K562 (cell line): Measurements from ENCODE around the gene HLF. TPM values are rescaled to one million over a fixed set of nuclear protein-coding genes. Genes with fewer than 3 reads are reported as not detected.

Experiments used
- ATAC-seq: fragments of 200-7000 bp; cut with Tn5 transposase; 3 replicates; pipeline ENCODE4 v1.9.1; 2020; ENCODE audit warnings: moderate library complexity
- BruUV-seq: library from RNA; stranded (reverse); fragments of 400-500 nt; replicated peaks from 2 replicates; lab custom pipeline; 2021; lab: Mats Ljungman, UMichigan
- CTCF ChIA-PET: fragments of 300-600 bp; formaldehyde crosslinking; extraction: SDS; loops from one replicate; lab custom pipeline; 2021; ENCODE audit warnings: low intra/inter-chr PET ratio; lab: Yijun Ruan, JAX
- POLR2A ChIA-PET: fragments of 300-600, 350-650 bp; sonication (Branson Sonifier 250); formaldehyde crosslinking; extraction: SDS; loops from one replicate; lab custom pipeline; 2021; ENCODE audit warnings: antibody characterized with exemption, inconsistent platforms; lab: Yijun Ruan, JAX
- DNase-seq, 4 experiments: peaks; one replicate each; pipeline versions ENCODE4 v3.0.0 to v3.0.0-alpha.2; 2011 to 2018; ENCODE audit warnings: low spot score in 3 of 4, mixed read lengths in 3 of 4; ENCODE audit errors: extremely low read depth in 1 of 4
- FAIRE-seq: peaks from 2 replicates; lab custom pipeline; 2011; peaks lifted over from hg19 to GRCh38; lab: Jason Lieb, UNC
- H2AFZ ChIP-seq: 2 replicates; pipeline ENCODE4 v1.6.0; 2011; ENCODE audit warnings: low read depth, low read length, control low read depth, inconsistent platforms
- H3K27ac ChIP-seq: fragments of 200-600 bp; 3 replicates; pipeline ENCODE4 v1.8.0; 2011; ENCODE audit warnings: low read depth, mild to moderate bottlenecking, control low read depth, inconsistent platforms, low read length, moderate library complexity, mixed read lengths; ENCODE audit errors: extremely low read depth
- H3K27me3 ChIP-seq, 2 experiments: fragments of 300-600 bp in 1 of 2; 2 replicates in 1 of 2; 3 replicates in 1 of 2; pipeline versions ENCODE4 v1.6.0 to v1.8.0; 2011; ENCODE audit warnings: inconsistent platforms in 2 of 2, low read length in 2 of 2, mild to moderate bottlenecking in 1 of 2, mixed read lengths in 1 of 2, moderate library complexity in 1 of 2; ENCODE audit not compliant: control insufficient read depth in 2 of 2, insufficient read depth in 2 of 2
- H3K36me3 ChIP-seq: fragments of 300-600 bp; 3 replicates; pipeline ENCODE4 v1.8.0; 2011; ENCODE audit warnings: mild to moderate bottlenecking, low read length, inconsistent platforms; ENCODE audit not compliant: control insufficient read depth, insufficient read depth
- H3K4me1 ChIP-seq, 2 experiments: fragments of 200-600 bp in 1 of 2; replicated peaks in 1 of 2; 2 replicates in 1 of 2; 3 replicates in 1 of 2; pipeline versions ENCODE4 v1.5.1 to v1.8.0; 2011; ENCODE audit warnings: inconsistent platforms in 2 of 2, low read length in 2 of 2, mild to moderate bottlenecking in 1 of 2, mixed read lengths in 1 of 2, moderate library complexity in 1 of 2; ENCODE audit not compliant: control insufficient read depth in 2 of 2, insufficient read depth in 2 of 2
- H3K4me2 ChIP-seq: 2 replicates; pipeline ENCODE4 v1.6.1; 2011; ENCODE audit warnings: low read length, control low read depth, inconsistent platforms, mixed read lengths; ENCODE audit not compliant: insufficient read depth
- H3K4me3 ChIP-seq: fragments of 200-600 bp; sonication (generic), shearing (Covaris generic); 2 replicates; pipeline ENCODE4 v1.5.1; 2016; ENCODE audit warnings: control low read depth, inconsistent platforms
- H3K79me2 ChIP-seq: fragments of 200-600 bp; 3 replicates; pipeline ENCODE4 v1.8.0; 2011; ENCODE audit warnings: low read length, inconsistent platforms; ENCODE audit not compliant: control insufficient read depth, insufficient read depth
- H3K9ac ChIP-seq, 2 experiments: 2 replicates each; pipeline versions ENCODE4 v1.6.0 to v1.6.1; 2011; ENCODE audit warnings: low read depth in 2 of 2, low read length in 2 of 2, control low read depth in 1 of 2, inconsistent platforms in 1 of 2, mild to moderate bottlenecking in 1 of 2, mixed read lengths in 1 of 2; ENCODE audit not compliant: insufficient read depth in 1 of 2
- H3K9me1 ChIP-seq: one replicate; pipeline ENCODE4 v1.6.0; 2011; ENCODE audit warnings: inconsistent platforms, mild to moderate bottlenecking, low read length, moderate library complexity; ENCODE audit not compliant: control insufficient read depth, insufficient read depth
- H3K9me3 ChIP-seq: replicated peaks from 2 replicates; pipeline ENCODE4 v1.5.1; 2011; ENCODE audit warnings: low read depth, low read length, inconsistent platforms; ENCODE audit not compliant: control insufficient read depth, insufficient read depth
- H4K20me1 ChIP-seq: replicated peaks from 2 replicates; pipeline ENCODE4 v1.6.1; 2011; ENCODE audit warnings: low read length, inconsistent platforms, mixed read lengths; ENCODE audit not compliant: control insufficient read depth, insufficient read depth
- HNRNPUL1 ChIP-seq: fragments of 200-400 bp; formaldehyde crosslinking; IDR thresholded peaks from 2 replicates; pipeline ENCODE4 v1.6.1; 2017; ENCODE audit warnings: low read length
- RFX5 ChIP-seq: IDR thresholded peaks from 2 replicates; pipeline ENCODE4 v1.6.1; 2011; ENCODE audit warnings: low read depth, mild to moderate bottlenecking, improper control_type of control experiment, low read length
- ZNF668 ChIP-seq: fragments of 250-450 bp; sonication (Bioruptor Pico); IDR thresholded peaks from 2 replicates; pipeline ENCODE4 v1.8.0; 2022; ENCODE audit warnings: mild to moderate bottlenecking, inconsistent platforms
- WGBS: fragments of 100-300 bp; shearing (Covaris generic); methylation state at CpG from one replicate; pipeline ENCODE4 v1.1.6; 2016; ENCODE audit warnings: low coverage, mixed read lengths; ENCODE audit not compliant: insufficient coverage; ENCODE audit errors: missing lambda C conversion rate; 5-methylcytosine and 5-hydroxymethylcytosine counted together
- in situ Hi-C: fragments of 300-500 bp; cut with MboI; formaldehyde crosslinking; loops from 4 replicates; pipeline ENCODE4 v1.15.0; 2018; ENCODE audit warnings: inconsistent platforms, mixed read lengths
- intact Hi-C: fragments of 100-400 bp; cut with micrococcal nuclease; formaldehyde crosslinking; loops from 2 replicates; pipeline ENCODE4 v1.14.2; 2022
- polyA plus RNA-seq, 8 experiments: library from polyadenylated mRNA; depleted of rRNA in 4 of 8; stranded (reverse) in 5 of 8; unstranded in 3 of 8; fragments of >200 nt; fragmentation: Nextera tagmentation in 2 of 8; fragmentation: Illumina TruSeq in 1 of 8; extraction: Ambion mirVana in 2 of 8; extraction: Trizol in 1 of 8; gene quantifications; 2 replicates each; pipeline versions ENCODE4 v1.2.1 to v1.2.3, GENCODE V29; 2011 to 2014; ENCODE audit warnings: inconsistent platforms in 1 of 8, missing spikeins in 1 of 8
- total RNA-seq, 7 experiments: library from RNA; depleted of rRNA in 6 of 7; stranded (reverse); fragments of >200 nt in 6 of 7; fragmentation: Illumina TruSeq in 2 of 7; extraction: Trizol in 2 of 7; gene quantifications; 2 replicates each; pipeline versions ENCODE4 v1.2.1 to v1.2.3, GENCODE V29; 2011 to 2021; ENCODE audit warnings: low replicate concordance in 1 of 7
- TF ChIP-seq, protein P1 (sequence below), 2 experiments: fragments of 450-650 bp; formaldehyde crosslinking in 1 of 2; IDR thresholded peaks; 2 replicates each; pipeline versions ENCODE4 v1.4.0 to v1.6.1; 2014 to 2020; ENCODE audit warnings: mild to moderate bottlenecking in 2 of 2, borderline replicate concordance in 1 of 2, low read depth in 1 of 2

Gene HLF
- total and polyA plus RNA-seq, 9 of the 15 experiments (the other 6 are each of a cell fraction or from before 2014, with no cell fraction given) = 0.03 to 0.24 (median 0.09) TPM

DNA sequence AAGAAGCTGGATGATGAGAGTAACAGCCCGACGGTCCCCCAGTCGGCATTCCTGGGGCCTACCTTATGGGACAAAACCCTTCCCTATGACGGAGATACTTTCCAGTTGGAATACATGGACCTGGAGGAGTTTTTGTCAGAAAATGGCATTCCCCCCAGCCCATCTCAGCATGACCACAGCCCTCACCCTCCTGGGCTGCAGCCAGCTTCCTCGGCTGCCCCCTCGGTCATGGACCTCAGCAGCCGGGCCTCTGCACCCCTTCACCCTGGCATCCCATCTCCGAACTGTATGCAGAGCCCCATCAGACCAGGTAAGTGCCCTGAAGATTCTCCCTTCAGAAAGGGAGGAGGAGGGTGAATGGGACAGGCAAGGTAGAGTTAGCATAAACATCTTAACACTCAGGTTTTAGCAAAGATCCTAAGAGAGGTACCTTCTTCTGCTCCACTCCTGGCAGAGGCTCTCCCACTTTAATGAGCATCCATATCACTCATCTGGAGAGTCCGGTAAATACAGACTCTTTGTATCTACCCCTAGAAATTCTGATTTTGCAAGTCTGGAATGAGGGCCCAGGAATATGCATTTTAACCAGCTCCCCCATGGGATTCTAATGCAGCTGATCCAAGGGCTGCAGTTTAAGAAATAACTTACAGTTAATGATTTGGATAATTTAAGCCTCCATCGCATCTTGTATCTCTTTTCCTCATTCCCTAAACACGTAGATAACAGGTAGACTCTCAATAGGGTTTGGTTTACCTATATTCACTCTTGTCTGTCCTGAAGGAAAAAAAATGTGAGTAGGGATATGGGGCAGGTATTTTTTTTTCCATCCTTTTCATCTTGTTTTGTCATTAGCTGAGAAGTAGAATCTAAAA is 3.3 kb downstream of the HLF start:
- no TSS peak for BruUV-seq
- H3K4me3 ChIP-seq = no peak overlapping the region
- in situ Hi-C loops (no loop called here), intact Hi-C loops (no loop called here)
- 24% methylated on average over 10 of the region's 11 CpGs for WGBS
- no peaks in the 10 kb centered on the region for H3K79me2 ChIP-seq
- H3K9ac ChIP-seq = no peak overlapping the region
- no peaks in the 10 kb centered on the region for H3K36me3 ChIP-seq
- H3K4me2 ChIP-seq = no peak overlapping the region
- H3K9me1 ChIP-seq = no peaks in the 10 kb centered on the region
- FAIRE-seq (no peak), DNase-seq (no peak), ATAC-seq (no peak)
- H4K20me1 ChIP-seq = no peaks in the 10 kb centered on the region
- CTCF ChIA-PET = no interaction called here
- H3K4me1 ChIP-seq = peaks cover 0 to 24% of the 10 kb centered on the region in 2 experiments; a peak in 2 of 5 replicates
- no peak for TF ChIP-seq RFX5
- TF ChIP-seq ZNF668 (CRISPR knock-in tag) = no peak
- TF ChIP-seq, protein P1, sequence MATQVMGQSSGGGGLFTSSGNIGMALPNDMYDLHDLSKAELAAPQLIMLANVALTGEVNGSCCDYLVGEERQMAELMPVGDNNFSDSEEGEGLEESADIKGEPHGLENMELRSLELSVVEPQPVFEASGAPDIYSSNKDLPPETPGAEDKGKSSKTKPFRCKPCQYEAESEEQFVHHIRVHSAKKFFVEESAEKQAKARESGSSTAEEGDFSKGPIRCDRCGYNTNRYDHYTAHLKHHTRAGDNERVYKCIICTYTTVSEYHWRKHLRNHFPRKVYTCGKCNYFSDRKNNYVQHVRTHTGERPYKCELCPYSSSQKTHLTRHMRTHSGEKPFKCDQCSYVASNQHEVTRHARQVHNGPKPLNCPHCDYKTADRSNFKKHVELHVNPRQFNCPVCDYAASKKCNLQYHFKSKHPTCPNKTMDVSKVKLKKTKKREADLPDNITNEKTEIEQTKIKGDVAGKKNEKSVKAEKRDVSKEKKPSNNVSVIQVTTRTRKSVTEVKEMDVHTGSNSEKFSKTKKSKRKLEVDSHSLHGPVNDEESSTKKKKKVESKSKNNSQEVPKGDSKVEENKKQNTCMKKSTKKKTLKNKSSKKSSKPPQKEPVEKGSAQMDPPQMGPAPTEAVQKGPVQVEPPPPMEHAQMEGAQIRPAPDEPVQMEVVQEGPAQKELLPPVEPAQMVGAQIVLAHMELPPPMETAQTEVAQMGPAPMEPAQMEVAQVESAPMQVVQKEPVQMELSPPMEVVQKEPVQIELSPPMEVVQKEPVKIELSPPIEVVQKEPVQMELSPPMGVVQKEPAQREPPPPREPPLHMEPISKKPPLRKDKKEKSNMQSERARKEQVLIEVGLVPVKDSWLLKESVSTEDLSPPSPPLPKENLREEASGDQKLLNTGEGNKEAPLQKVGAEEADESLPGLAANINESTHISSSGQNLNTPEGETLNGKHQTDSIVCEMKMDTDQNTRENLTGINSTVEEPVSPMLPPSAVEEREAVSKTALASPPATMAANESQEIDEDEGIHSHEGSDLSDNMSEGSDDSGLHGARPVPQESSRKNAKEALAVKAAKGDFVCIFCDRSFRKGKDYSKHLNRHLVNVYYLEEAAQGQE (IDR thresholded peaks at IDR 0.05; ENCODE audit: borderline replicate concordance) = no peak
- TF ChIP-seq, protein P1 (CRISPR knock-in tag; IDR thresholded peaks at IDR 0.05; ENCODE audit: low read depth) = no peak
- no peak for TF ChIP-seq HNRNPUL1
- peaks cover 16 to 23% of the 10 kb centered on the region in 2 experiments for H3K27me3 ChIP-seq
- H3K27ac ChIP-seq = no peak overlapping the region
- no peak overlapping the region for H2AFZ ChIP-seq
- no peaks in the 10 kb centered on the region for H3K9me3 ChIP-seq
- POLR2A ChIA-PET = no interaction called here
